ENCODE results near the gene OPRM1.

DNA sequence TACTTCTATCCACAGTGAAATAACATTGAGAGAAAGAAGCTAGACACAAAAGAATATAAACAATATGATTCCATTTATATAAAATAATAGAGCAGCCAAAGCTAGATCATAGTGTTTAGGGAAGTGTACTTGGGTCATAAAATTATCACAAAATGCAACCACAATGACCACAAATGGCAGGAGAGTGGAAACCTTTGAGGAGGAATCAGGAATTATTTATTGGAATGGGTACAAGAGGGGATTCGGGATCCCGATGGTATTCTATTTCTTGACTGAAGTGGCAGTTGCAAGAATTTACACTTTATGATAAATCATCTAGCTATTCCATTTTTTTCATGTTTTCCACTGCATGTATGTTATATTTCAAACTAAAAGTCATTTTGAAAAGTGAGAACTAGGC is 241.5 kb downstream of the OPRM1 start:
- TF ChIP-seq EP300 (IDR thresholded peaks at IDR 0.05) (no peak), POLR2A (IDR thresholded peaks at IDR 0.05) (no peak), POLR2AphosphoS5 (IDR thresholded peaks at IDR 0.05) (no peak)
- TF ChIP-seq, protein P1, sequence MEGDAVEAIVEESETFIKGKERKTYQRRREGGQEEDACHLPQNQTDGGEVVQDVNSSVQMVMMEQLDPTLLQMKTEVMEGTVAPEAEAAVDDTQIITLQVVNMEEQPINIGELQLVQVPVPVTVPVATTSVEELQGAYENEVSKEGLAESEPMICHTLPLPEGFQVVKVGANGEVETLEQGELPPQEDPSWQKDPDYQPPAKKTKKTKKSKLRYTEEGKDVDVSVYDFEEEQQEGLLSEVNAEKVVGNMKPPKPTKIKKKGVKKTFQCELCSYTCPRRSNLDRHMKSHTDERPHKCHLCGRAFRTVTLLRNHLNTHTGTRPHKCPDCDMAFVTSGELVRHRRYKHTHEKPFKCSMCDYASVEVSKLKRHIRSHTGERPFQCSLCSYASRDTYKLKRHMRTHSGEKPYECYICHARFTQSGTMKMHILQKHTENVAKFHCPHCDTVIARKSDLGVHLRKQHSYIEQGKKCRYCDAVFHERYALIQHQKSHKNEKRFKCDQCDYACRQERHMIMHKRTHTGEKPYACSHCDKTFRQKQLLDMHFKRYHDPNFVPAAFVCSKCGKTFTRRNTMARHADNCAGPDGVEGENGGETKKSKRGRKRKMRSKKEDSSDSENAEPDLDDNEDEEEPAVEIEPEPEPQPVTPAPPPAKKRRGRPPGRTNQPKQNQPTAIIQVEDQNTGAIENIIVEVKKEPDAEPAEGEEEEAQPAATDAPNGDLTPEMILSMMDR (IDR thresholded peaks at IDR 0.05) = no peak

Measured in gastroesophageal sphincter (tissue), 3 donors.